GM19467 (cell line): Measurements from ENCODE around the gene C12orf43.

Experiments
- ATAC-seq: cut with Tn5 transposase; IDR thresholded peaks from one replicate; pipeline ENCODE4 v1.9.1; 2021; ENCODE audit warnings: mild to moderate bottlenecking, moderate library complexity; ENCODE audit not compliant: unreplicated experiment

C12orf43 gene

DNA sequence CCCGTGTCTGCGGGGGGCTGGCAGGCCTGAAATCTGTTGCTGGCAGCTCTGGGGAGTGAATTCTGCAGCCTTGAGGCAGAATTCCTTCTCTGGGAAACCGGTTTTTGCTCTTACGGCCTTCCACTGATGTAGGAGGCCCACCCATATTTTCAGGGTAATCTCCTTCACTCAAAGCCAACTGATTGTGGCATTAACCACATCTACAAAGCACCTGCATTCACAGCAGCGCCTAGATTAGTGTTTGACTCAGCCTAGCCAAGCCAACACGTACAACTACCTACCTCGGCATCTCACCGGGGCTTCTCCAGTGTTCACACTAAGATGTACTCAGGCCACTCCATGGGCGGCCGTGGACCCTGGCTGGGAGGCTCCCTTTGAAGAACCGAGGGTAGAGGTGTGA, 15.8 kb downstream of the C12orf43 start:
- no peak for ATAC-seq

GRCh38 chr12:120999191-121000120, 16.8 kb downstream of the C12orf43 start:
- no peak for ATAC-seq

DNA sequence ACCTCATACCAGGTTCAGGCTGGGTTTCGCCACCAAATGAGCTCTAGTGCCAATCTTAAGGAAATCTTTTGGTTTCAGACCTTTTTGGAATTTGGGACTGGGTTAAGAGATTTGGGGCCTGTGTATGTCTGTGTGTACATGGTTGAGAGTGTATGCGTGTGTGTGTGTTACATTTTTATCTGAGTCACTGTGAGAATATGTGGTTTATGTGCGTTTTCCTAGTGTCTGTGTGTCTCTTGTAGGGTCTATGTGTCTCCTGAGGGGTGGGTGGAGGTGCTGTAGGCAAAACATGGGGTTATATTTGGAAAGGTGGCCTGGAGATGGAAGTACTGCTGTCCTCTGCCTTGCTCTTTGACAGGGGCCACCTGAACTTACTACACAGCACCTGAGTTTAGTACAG, 17.9 kb downstream of the C12orf43 start:
- ATAC-seq = no peak

DNA sequence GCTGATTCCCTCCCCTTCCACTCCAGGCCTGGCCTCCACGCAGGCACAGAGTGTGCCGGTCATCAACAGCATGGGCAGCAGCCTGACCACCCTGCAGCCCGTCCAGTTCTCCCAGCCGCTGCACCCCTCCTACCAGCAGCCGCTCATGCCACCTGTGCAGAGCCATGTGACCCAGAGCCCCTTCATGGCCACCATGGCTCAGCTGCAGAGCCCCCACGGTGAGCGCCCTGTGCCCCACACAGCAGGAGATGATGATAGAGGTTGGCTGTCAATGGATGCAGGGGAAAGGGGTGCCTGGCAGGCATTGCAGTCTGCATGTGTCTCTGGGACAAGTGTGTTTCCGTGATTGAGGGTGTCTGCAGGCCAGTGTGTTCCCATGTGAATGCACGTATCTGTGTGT, 18.8 kb downstream of the C12orf43 start:
- no peak for ATAC-seq

GRCh38 chr12:120996133-120996746, 20.0 kb downstream of the C12orf43 start:
- ATAC-seq = no peak

GRCh38 chr12:120994589-120995337, 21.5 kb downstream of the C12orf43 start:
- ATAC-seq = no peak

- no peak for ATAC-seq
Measured at GRCh38 chr12:120994059-120994458, 22.2 kb downstream of the C12orf43 start.

GRCh38 chr12:120993496-120993895, 22.8 kb downstream of the C12orf43 start:
- ATAC-seq = no peak

DNA sequence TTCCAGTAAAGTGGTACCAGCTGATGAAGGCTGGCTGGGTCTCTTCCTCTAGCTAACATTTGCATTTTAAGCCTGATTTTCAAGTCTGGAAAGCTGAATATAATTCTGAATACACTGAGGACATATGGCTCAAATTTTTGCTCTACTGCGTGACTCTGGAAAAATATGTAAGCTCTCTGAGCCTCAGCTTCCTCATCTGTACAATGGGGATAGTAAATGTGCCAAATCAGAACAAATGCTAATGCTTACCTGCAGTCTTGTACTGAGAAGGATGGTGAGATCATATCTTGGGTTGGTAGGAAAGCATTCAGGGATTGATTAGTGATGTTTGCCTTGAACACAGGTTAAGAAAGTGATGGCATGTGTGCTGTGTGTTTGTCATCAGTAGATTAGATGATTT, 23.3 kb downstream of the C12orf43 start:
- ATAC-seq = no peak

DNA sequence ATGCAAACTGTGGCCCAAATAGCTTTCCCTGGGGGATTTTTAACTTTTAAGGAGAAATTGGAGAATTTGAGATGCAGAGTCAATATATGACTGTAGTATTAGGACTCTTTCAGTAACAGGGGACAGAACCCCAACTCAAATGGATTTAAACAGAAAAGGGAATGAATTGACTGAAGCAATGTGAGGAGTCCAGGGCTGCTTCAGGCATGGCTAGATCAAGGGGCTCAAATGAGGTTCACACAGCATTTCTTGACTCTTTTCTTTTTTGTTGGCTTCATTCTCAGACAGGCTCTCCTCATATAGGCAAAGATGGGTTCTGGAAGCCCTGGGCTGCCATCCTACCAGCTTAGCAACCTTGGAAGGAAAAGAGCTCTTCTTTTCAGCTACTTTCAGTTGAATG, 24.3 kb downstream of the C12orf43 start:
- ATAC-seq = no peak

DNA sequence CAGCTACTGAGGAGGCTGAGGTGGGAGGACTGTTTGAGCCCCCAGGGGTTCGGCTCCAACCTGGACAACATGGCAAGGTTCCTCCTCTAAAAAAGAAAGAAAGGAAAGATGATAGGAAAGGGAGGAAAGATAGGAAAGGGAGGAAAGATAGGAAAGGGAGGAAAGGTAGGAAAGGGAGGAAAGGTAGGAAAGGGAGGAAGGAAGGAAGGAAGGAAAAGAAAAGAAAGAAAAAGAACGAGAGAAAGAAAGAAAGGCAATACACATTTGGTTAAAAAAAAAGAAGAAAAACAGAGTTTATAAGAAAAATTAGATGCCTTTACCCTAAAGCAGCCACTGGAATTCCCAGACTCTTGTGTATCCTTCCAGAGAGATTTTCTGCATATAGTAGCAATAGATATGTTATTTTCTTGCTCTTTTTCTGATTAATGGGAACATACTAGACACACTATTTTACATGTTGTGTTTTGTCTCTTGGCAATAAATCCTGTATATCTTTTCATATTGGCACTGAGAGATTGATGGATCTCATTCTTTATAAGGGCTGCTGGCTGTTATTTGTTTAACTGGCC, 25.7 kb downstream of the C12orf43 start:
- ATAC-seq = no peak

DNA sequence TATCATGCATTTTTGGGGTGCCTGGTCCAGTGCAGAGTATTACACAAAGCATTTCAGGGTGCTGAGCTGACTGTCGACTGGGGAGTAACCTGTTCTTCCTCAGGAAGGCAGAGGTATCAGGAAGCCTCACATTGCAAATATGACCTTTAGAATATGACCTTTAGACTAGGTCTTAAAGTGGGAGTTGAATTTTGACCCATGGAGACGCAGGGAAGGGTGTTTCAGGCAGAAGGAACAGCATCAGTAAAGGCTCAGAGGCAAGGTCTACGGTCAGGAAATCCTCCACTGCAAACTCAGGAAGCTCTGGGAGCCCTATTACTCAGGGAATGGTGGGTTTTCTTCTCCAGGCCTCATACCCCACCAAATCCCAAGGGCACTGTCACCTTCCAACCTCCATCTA, 26.6 kb downstream of the C12orf43 start:
- no peak for ATAC-seq

- no peak for ATAC-seq
Measured at GRCh38 chr12:120988658-120989057, 27.6 kb downstream of the C12orf43 start.

GRCh38 chr12:120988234-120988633, 28.1 kb downstream of the C12orf43 start:
- no peak for ATAC-seq

DNA sequence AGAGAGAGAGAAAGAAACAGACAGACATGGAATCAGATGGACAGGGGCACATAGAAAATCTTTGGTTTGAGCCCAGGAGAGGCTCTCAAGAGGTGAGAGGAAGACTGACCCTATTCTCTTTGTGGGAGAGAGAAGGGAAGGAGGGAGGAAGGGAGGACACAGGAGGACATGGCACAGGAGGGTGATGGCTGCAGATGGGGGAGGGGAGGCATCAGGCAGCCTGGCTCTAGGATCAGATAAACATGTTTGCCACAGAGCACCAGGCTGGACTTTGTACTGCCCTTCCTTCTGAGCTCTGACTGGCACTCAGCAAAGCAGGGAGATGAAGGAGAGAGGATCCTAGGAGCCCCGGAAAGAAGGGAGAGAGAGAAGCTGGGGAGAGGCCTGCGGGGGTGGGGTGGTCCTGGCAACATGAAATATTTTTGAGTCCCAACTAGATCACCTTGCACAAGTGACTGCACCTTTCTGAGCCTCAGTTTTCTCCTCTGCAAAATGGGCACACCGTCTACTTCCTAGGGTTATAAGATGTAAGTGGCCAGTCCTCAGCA, 31.9 kb downstream of the C12orf43 start:
- no peak for ATAC-seq

GRCh38 chr12:120983759-120984158, 32.5 kb downstream of the C12orf43 start:
- no peak for ATAC-seq

GRCh38 chr12:120982659-120983058, 33.6 kb downstream of the C12orf43 start:
- ATAC-seq = no peak

DNA sequence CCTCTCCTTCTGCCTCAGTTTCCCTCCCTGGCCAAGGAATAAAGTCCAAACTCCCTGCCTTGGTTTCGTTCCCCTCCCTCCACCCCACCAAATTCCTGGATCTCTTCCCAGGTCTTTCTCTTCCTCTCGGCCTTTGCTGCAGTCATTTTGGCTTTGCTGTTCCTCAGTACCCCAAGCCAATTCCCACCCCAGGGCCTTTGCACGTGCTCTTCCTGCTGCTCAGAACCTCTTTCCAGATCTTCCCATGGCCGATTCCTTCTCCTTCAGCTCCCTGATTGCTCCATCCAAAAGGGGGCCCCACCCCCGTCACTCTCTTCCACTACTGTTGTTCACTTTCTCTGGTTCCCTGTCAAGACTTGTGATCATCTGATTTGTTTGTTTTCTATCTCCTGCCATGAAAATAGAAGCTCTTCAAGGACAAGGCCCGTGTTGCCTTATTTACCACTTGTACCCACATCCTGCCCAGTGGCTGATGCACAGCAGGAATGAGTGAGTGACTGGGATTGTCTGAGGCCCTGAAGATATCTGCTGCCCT, 34.8 kb downstream of the C12orf43 start:
- ATAC-seq = no peak

DNA sequence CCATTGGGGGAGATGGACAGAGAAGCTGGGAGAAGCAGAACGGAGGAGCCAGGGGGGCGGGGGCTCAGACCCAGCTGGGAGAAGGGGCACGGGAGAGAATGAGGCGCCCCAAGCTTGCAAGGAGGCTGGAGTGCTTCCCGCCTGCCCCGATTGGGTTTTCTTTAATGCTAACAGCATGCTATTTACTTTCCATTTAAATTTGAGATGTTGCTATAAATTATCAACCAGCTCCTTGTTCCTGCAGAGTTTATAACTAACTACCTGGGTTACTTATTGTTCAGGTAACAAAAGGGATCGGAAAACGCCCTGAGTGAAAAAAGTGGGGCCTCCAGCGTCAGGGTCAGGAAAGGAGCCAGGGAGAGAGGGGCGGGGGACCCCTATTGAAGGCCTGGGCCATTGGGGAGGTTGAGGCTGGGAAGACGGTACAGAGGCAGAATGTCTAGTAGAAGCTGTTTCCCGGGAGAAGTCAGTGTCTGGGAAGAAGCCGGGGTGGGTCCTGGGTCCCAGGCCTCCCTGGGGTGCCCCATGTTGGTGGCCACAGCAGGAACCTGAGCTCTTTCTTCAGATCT, 35.4 kb downstream of the C12orf43 start:
- no peak for ATAC-seq
